SK-N-SH (cell line): Measurements from ENCODE around the gene TICAM2. TPM values are rescaled to one million over a fixed set of nuclear protein-coding genes. Genes with fewer than 3 reads are reported as not detected.

ENCODE experiments used
- CTCF ChIA-PET: fragments of 300-600, 350-600 bp; formaldehyde crosslinking; extraction: SDS; loops from one replicate; lab custom pipeline; 2021; lab: Yijun Ruan, JAX
- POLR2A ChIA-PET: fragments of 350-600 bp; sonication (Branson Sonifier 250); formaldehyde crosslinking; extraction: SDS; loops from one replicate; lab custom pipeline; 2020; ENCODE audit warnings: antibody characterized with exemption, inconsistent platforms; lab: Yijun Ruan, JAX
- DNase-seq: peaks from one replicate; pipeline ENCODE4 v3.0.0; 2012
- H2AFZ ChIP-seq: fragments of 200-600 bp; sonication (generic); 2 replicates; pipeline ENCODE4 v1.8.1; 2016; ENCODE audit warnings: antibody characterized with exemption, mild to moderate bottlenecking, low read depth
- H3F3A ChIP-seq: fragments of 200-600 bp; sonication (generic); replicated peaks from 2 replicates; pipeline ENCODE3; 2016; ENCODE audit warnings: antibody characterized with exemption, mild to moderate bottlenecking; ENCODE audit not compliant: insufficient read depth
- H3K27ac ChIP-seq, 2 experiments: fragments of 200-500 bp in 1 of 2; fragments of 200-600 bp in 1 of 2; sonication (Bioruptor generic) in 1 of 2; sonication (generic), shearing (Covaris generic) in 1 of 2; 2 replicates each; pipeline versions ENCODE4 v1.5.1 to v1.6.1; 2014 to 2016; ENCODE audit warnings: low read depth in 2 of 2, inconsistent platforms in 1 of 2, low read length in 1 of 2, mild to moderate bottlenecking in 1 of 2, mixed read lengths in 1 of 2
- H3K27me3 ChIP-seq: fragments of 200-600 bp; sonication (generic), shearing (Covaris generic); 2 replicates; pipeline ENCODE4 v1.6.1; 2016; ENCODE audit warnings: mixed run types; ENCODE audit not compliant: insufficient read depth
- H3K36me3 ChIP-seq, 2 experiments: fragments of 200-500 bp in 1 of 2; fragments of 200-600 bp in 1 of 2; sonication (Bioruptor generic) in 1 of 2; sonication (generic) in 1 of 2; replicated peaks in 1 of 2; 2 replicates each; pipeline versions ENCODE3 to v1.5.1; 2014 to 2016; ENCODE audit warnings: low read length in 1 of 2, mild to moderate bottlenecking in 1 of 2; ENCODE audit not compliant: insufficient read depth in 2 of 2, control insufficient read depth in 1 of 2
- H3K4me1 ChIP-seq, 2 experiments: fragments of 200-500 bp in 1 of 2; fragments of 200-600 bp in 1 of 2; sonication (Bioruptor generic) in 1 of 2; sonication (generic), shearing (Covaris generic) in 1 of 2; 2 replicates each; pipeline versions ENCODE4 v1.5.1 to v1.6.1; 2014 to 2016; ENCODE audit warnings: low read depth in 1 of 2, low read length in 1 of 2, mixed run types in 1 of 2; ENCODE audit not compliant: insufficient read depth in 2 of 2, control insufficient read depth in 1 of 2
- H3K4me2 ChIP-seq: fragments of 200-600 bp; sonication (generic), shearing (Covaris generic); 2 replicates; pipeline ENCODE4 v1.6.1; 2017; ENCODE audit warnings: mixed run types
- H3K4me3 ChIP-seq, 2 experiments: fragments of 200-500 bp in 1 of 2; fragments of 200-600 bp in 1 of 2; sonication (Bioruptor generic) in 1 of 2; sonication (generic), shearing (Covaris generic) in 1 of 2; 2 replicates each; pipeline versions ENCODE4 v1.5.1 to v1.8.1; 2014 to 2016; ENCODE audit warnings: low read depth in 2 of 2, inconsistent platforms in 1 of 2, low read length in 1 of 2, mild to moderate bottlenecking in 1 of 2, mixed read lengths in 1 of 2, moderate library complexity in 1 of 2
- H3K79me2 ChIP-seq: fragments of 200-600 bp; sonication (generic); 2 replicates; pipeline ENCODE4 v1.8.1; 2017; ENCODE audit warnings: mild to moderate bottlenecking; ENCODE audit not compliant: insufficient read depth
- H3K9ac ChIP-seq: fragments of 200-600 bp; sonication (generic); 2 replicates; pipeline ENCODE4 v1.6.1; 2017; ENCODE audit warnings: mixed run types
- H3K9me2 ChIP-seq: fragments of 200-600 bp; sonication (generic); 2 replicates; pipeline ENCODE4 v1.6.1; 2017; ENCODE audit warnings: mixed run types
- H3K9me3 ChIP-seq: fragments of 200-600 bp; sonication (generic); 2 replicates; pipeline ENCODE4 v1.6.1; 2017; ENCODE audit warnings: mixed run types, mild to moderate bottlenecking, moderate library complexity
- H4K20me1 ChIP-seq: fragments of 200-600 bp; sonication (generic); 2 replicates; pipeline ENCODE4 v1.6.1; 2017; ENCODE audit warnings: mild to moderate bottlenecking, mixed run types; ENCODE audit not compliant: insufficient read depth
- CHD2 ChIP-seq: fragments of 150-350 bp; IDR thresholded peaks from 2 replicates; pipeline ENCODE4 v1.6.1; 2018; ENCODE audit warnings: low read length; ENCODE audit not compliant: partially characterized antibody
- CTCF ChIP-seq: fragments of 200-600 bp; sonication (generic); IDR thresholded peaks from 2 replicates; pipeline ENCODE4 v1.6.1; 2017; ENCODE audit warnings: antibody characterized with exemption, mild to moderate bottlenecking, moderate library complexity
- EZH2phosphoT487 ChIP-seq: fragments of 200-600 bp; sonication (generic); IDR thresholded peaks from 2 replicates; pipeline ENCODE4 v1.6.1; 2017; ENCODE audit warnings: low read depth, mixed run types, mild to moderate bottlenecking, antibody characterized with exemption, moderate library complexity, borderline replicate concordance
- GABPA ChIP-seq: IDR thresholded peaks from 2 replicates; pipeline ENCODE4 v1.4.0; 2012; ENCODE audit warnings: low read depth, mild to moderate bottlenecking
- JUND ChIP-seq: IDR thresholded peaks from 2 replicates; pipeline ENCODE4 v1.4.0; 2012
- NFIC ChIP-seq: IDR thresholded peaks from 2 replicates; pipeline ENCODE4 v1.4.0; 2012; ENCODE audit warnings: borderline replicate concordance
- NRF1 ChIP-seq: IDR thresholded peaks from 2 replicates; pipeline ENCODE4 v1.6.1; 2012; ENCODE audit warnings: low read depth, mild to moderate bottlenecking, low read length
- USF1 ChIP-seq: IDR thresholded peaks from 2 replicates; pipeline ENCODE4 v1.4.0; 2012; ENCODE audit warnings: low read depth, borderline replicate concordance
- USF2 ChIP-seq: fragments of 150-350 bp; IDR thresholded peaks from 2 replicates; pipeline ENCODE4 v1.6.1; 2017; ENCODE audit warnings: antibody characterized with exemption, low read length, low read depth, borderline replicate concordance
- WGBS: methylation state at CpG from one replicate; pipeline ENCODE4 v1.1.6; 2017; ENCODE audit warnings: low lambda C conversion rate; 5-methylcytosine and 5-hydroxymethylcytosine counted together
- polyA plus RNA-seq, 3 experiments: library from polyadenylated mRNA; depleted of rRNA; stranded (reverse); fragments of >200 nt; gene quantifications; 2 replicates each; pipeline ENCODE4 v1.2.3, GENCODE V29; 2012

TICAM2 gene
- polyA plus RNA-seq, 1 of the 3 experiments (the other 2 are of a cell fraction): not detected

GRCh38 chr5:115594128-115595047 is 7.9 kb downstream of the TICAM2 start:
- WGBS: 66% methylated on average over 2 of the region's 2 CpGs
- DNase-seq: no peak
- H3K4me2 ChIP-seq: no peak overlapping the region
- peaks cover 8% of the 10 kb centered on the region for H3F3A ChIP-seq
- peak; percentile 48; the same call in 1 of the 2 replicates for TF ChIP-seq NFIC
- no peak for TF ChIP-seq USF1
- TF ChIP-seq EZH2phosphoT487: no peak
- TF ChIP-seq CHD2: no peak
- TF ChIP-seq, all 33 proteins: peak for 1
- H3K4me1 ChIP-seq: peaks cover under 1 to 9% of the 10 kb centered on the region in 2 experiments; a peak in 2 of 4 replicates
- H3K27ac ChIP-seq: no peak overlapping the region
- no peak overlapping the region for H3K9ac ChIP-seq
- H3K4me3 ChIP-seq: no peak overlapping the region
- no peaks in the 10 kb centered on the region for H3K9me2 ChIP-seq
- ChIA-PET POLR2A (no interaction called here), CTCF (interaction anchor here (3.9 kb wide), 1 partner anchor 285 kb away, joined by 12 read pairs; no protein-coding TSS in a partner anchor)
- no peaks in the 10 kb centered on the region for H3K9me3 ChIP-seq
- H3K79me2 ChIP-seq: peaks cover 4% of the 10 kb centered on the region; the same call in 1 of the 2 replicates
- no peak overlapping the region for H2AFZ ChIP-seq
- H4K20me1 ChIP-seq: no peaks in the 10 kb centered on the region
- no peaks in the 10 kb centered on the region for H3K36me3 ChIP-seq
- H3K27me3 ChIP-seq: no peaks in the 10 kb centered on the region

- no peaks in the 10 kb centered on the region for H3K36me3 ChIP-seq
- no peaks in the 10 kb centered on the region for H3K9me3 ChIP-seq
- 97% methylated on average over 3 of the region's 3 CpGs for WGBS
- H3K27ac ChIP-seq: no peak overlapping the region
- no peaks in the 10 kb centered on the region for H3K27me3 ChIP-seq
- H3K9ac ChIP-seq: no peak overlapping the region
- H3K79me2 ChIP-seq: no peaks in the 10 kb centered on the region
- H3K4me2 ChIP-seq: no peak overlapping the region
- no peak for TF ChIP-seq JUND
- TF ChIP-seq NRF1: no peak
- TF ChIP-seq USF2: no peak
- no peak for TF ChIP-seq CTCF
- no peak for TF ChIP-seq GABPA
- no peak for TF ChIP-seq EZH2phosphoT487
- H3F3A ChIP-seq: no peaks in the 10 kb centered on the region
- H3K9me2 ChIP-seq: no peaks in the 10 kb centered on the region
- no peak overlapping the region for H2AFZ ChIP-seq
- ChIA-PET POLR2A (no interaction called here), CTCF (interaction anchor here (1.3 to 4.6 kb wide), 4 partner anchors 10 to 282 kb away, joined by 3 to 40 read pairs (median 4); no protein-coding TSS in a partner anchor)
- peaks cover 0 to 2% of the 10 kb centered on the region in 2 experiments; a peak in 1 of 4 replicates for H3K4me1 ChIP-seq
- no peak overlapping the region for H3K4me3 ChIP-seq
- no peaks in the 10 kb centered on the region for H4K20me1 ChIP-seq
- no peak for DNase-seq
Observed at GRCh38 chr5:115589043-115589442, 13.2 kb downstream of the TICAM2 start.
